Stomach (tissue), 4 donors: Measurements from ENCODE around the gene OR52I1.

Experiments
- CTCF ChIP-seq, 7 experiments: fragments of 450-650 bp in 4 of 7; fragments of 200-600 bp in 3 of 7; sonication (generic) in 3 of 7; IDR thresholded peaks; one replicate each; pipeline ENCODE4 v1.5.1; 2016 to 2019; ENCODE audit warnings: antibody characterized with exemption in 7 of 7, control low read depth in 2 of 7, mild to moderate bottlenecking in 1 of 7
- EP300 ChIP-seq: sonication (generic); formaldehyde crosslinking; IDR thresholded peaks from one replicate; pipeline ENCODE4 v1.6.1; 2017; ENCODE audit warnings: antibody characterized with exemption
- POLR2A ChIP-seq, 4 donors: fragments of 450-650 bp; IDR thresholded peaks; one replicate each; pipeline ENCODE4 v1.6.1; 2016; ENCODE audit warnings: antibody characterized with exemption in 4 of 4, control low read depth in 2 of 4, mild to moderate bottlenecking in 1 of 4, moderate library complexity in 1 of 4
- POLR2AphosphoS5 ChIP-seq, 3 donors: sonication (generic); formaldehyde crosslinking; IDR thresholded peaks; one replicate each; pipeline ENCODE4 v1.6.1; 2016; ENCODE audit warnings: antibody characterized with exemption in 3 of 3

GRCh38 chr11:4544891-4545290 is 48.9 kb upstream of the OR52I1 start, which contains the start of gene OR52M1:
- TF ChIP-seq EP300 (no peak), CTCF (IDR thresholded peaks at IDR 0.05) (no peak), POLR2A (IDR thresholded peaks at IDR 0.05) (no peak), POLR2AphosphoS5 (IDR thresholded peaks at IDR 0.05) (no peak)
